Cardiac muscle cell (in vitro differentiated cells and primary cell): ENCODE data around the gene PFAS. TPM values are rescaled to one million over a fixed set of nuclear protein-coding genes. Genes with fewer than 3 reads are reported as not detected.

ENCODE experiments used
- DNase-seq, 2 donors: peaks; one replicate each; pipeline versions ENCODE4 v3.0.0 to v3.0.0-alpha.2; 2010 to 2017; ENCODE audit warnings: low read depth in 1 of 2, low spot score in 1 of 2
- H3K27ac ChIP-seq: fragments of 200-600 bp; sonication (generic); 2 replicates; pipeline ENCODE4 v1.5.1; 2016
- H3K27me3 ChIP-seq: fragments of 200-600 bp; sonication (generic); 2 replicates; pipeline ENCODE4 v1.6.0; 2016; ENCODE audit warnings: control low read depth
- H3K36me3 ChIP-seq: fragments of 200-600 bp; sonication (generic); 2 replicates; pipeline ENCODE4 v1.5.1; 2016; ENCODE audit warnings: control low read depth
- H3K4me1 ChIP-seq: fragments of 200-600 bp; sonication (generic); 2 replicates; pipeline ENCODE4 v1.8.1; 2017; ENCODE audit warnings: low read depth, mild to moderate bottlenecking, mixed run types
- H3K4me3 ChIP-seq: fragments of 200-600 bp; sonication (generic); 2 replicates; pipeline ENCODE4 v1.5.1; 2016; ENCODE audit warnings: mild to moderate bottlenecking
- H3K9me3 ChIP-seq: fragments of 200-600 bp; sonication (generic); 2 replicates; pipeline ENCODE4 v1.5.1; 2017; ENCODE audit warnings: low read depth, mild to moderate bottlenecking, control low read depth
- polyA plus RNA-seq: library from polyadenylated mRNA; unstranded; fragments of >200 nt; fragmentation: Nextera tagmentation; extraction: Ambion mirVana; gene quantifications from 2 replicates; pipeline ENCODE4 v1.2.1, GENCODE V29; 2016
- total RNA-seq: library from RNA; depleted of rRNA; stranded (reverse); fragments of >200 nt; gene quantifications from 2 replicates; pipeline ENCODE4 v1.2.3, GENCODE V29; 2016
- TF ChIP-seq, protein P1 (sequence below): IDR thresholded peaks from 2 replicates; pipeline ENCODE4 v1.5.1; 2012; ENCODE audit warnings: low read depth, mild to moderate bottlenecking, low read length

The PFAS gene, protein sequence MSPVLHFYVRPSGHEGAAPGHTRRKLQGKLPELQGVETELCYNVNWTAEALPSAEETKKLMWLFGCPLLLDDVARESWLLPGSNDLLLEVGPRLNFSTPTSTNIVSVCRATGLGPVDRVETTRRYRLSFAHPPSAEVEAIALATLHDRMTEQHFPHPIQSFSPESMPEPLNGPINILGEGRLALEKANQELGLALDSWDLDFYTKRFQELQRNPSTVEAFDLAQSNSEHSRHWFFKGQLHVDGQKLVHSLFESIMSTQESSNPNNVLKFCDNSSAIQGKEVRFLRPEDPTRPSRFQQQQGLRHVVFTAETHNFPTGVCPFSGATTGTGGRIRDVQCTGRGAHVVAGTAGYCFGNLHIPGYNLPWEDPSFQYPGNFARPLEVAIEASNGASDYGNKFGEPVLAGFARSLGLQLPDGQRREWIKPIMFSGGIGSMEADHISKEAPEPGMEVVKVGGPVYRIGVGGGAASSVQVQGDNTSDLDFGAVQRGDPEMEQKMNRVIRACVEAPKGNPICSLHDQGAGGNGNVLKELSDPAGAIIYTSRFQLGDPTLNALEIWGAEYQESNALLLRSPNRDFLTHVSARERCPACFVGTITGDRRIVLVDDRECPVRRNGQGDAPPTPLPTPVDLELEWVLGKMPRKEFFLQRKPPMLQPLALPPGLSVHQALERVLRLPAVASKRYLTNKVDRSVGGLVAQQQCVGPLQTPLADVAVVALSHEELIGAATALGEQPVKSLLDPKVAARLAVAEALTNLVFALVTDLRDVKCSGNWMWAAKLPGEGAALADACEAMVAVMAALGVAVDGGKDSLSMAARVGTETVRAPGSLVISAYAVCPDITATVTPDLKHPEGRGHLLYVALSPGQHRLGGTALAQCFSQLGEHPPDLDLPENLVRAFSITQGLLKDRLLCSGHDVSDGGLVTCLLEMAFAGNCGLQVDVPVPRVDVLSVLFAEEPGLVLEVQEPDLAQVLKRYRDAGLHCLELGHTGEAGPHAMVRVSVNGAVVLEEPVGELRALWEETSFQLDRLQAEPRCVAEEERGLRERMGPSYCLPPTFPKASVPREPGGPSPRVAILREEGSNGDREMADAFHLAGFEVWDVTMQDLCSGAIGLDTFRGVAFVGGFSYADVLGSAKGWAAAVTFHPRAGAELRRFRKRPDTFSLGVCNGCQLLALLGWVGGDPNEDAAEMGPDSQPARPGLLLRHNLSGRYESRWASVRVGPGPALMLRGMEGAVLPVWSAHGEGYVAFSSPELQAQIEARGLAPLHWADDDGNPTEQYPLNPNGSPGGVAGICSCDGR (N-terminal part only)
- total RNA-seq (49.9 and 62.5 TPM in 2 replicates), polyA plus RNA-seq (48.2 and 62.0 TPM in 2 replicates)

DNA sequence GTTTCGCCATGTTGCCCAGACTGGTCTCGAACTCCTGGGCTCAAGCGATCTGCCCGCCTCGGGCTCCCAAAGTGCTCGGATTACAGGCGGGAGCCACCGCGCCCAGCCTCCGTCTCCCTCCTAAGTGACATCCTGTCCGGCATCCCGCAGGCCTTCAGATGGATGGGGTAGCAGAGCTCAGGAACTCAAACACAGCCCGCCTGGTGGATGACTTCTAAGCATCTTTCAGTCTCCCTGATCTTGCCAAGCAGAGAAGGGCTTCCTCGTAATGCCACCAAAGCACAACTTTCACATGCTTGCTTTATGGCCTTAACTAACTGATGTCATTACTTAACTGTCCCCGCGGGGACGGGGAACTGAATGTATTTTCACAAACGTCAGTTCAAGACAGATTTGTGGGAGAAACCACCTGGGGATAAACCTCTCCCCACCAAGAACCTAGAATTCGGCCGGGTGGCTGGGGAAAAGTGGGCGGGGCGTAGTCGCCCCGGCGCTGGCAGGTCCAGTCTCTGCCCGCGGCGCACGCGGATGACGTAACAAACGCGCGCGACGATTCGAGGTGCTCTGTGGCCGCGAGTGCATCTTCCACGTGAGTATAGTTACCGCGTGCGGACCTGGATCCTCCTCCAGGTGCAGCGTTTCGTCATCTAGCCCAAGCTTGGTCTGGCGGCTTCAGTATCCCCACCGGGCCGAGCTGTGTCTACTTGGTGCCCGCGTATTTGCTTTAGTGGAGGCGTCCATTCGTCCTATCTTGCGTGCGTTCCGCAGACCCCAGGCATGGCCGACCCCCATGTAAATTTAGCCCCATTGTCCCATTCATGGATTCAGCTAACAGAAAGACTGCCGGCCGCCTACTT, at the start of gene PFAS:
PFAS (plus strand) TSS at position 539 of the 857 bp plus-strand sequence. CDS start 4,649 bp downstream, outside the sequence.
- TF ChIP-seq, protein P1, sequence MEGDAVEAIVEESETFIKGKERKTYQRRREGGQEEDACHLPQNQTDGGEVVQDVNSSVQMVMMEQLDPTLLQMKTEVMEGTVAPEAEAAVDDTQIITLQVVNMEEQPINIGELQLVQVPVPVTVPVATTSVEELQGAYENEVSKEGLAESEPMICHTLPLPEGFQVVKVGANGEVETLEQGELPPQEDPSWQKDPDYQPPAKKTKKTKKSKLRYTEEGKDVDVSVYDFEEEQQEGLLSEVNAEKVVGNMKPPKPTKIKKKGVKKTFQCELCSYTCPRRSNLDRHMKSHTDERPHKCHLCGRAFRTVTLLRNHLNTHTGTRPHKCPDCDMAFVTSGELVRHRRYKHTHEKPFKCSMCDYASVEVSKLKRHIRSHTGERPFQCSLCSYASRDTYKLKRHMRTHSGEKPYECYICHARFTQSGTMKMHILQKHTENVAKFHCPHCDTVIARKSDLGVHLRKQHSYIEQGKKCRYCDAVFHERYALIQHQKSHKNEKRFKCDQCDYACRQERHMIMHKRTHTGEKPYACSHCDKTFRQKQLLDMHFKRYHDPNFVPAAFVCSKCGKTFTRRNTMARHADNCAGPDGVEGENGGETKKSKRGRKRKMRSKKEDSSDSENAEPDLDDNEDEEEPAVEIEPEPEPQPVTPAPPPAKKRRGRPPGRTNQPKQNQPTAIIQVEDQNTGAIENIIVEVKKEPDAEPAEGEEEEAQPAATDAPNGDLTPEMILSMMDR: no peak
- DNase-seq: peak; percentile 95 to 96
- no peaks in the 10 kb centered on the region for H3K36me3 ChIP-seq
- H3K27me3 ChIP-seq: no peaks in the 10 kb centered on the region
- peak within 1 kb of the TSS; percentile 86 for H3K27ac ChIP-seq
- no peaks in the 10 kb centered on the region for H3K9me3 ChIP-seq
- peaks cover 7% of the 10 kb centered on the region for H3K4me1 ChIP-seq
- H3K4me3 ChIP-seq: peak within 1 kb of the TSS; percentile 78

DNA sequence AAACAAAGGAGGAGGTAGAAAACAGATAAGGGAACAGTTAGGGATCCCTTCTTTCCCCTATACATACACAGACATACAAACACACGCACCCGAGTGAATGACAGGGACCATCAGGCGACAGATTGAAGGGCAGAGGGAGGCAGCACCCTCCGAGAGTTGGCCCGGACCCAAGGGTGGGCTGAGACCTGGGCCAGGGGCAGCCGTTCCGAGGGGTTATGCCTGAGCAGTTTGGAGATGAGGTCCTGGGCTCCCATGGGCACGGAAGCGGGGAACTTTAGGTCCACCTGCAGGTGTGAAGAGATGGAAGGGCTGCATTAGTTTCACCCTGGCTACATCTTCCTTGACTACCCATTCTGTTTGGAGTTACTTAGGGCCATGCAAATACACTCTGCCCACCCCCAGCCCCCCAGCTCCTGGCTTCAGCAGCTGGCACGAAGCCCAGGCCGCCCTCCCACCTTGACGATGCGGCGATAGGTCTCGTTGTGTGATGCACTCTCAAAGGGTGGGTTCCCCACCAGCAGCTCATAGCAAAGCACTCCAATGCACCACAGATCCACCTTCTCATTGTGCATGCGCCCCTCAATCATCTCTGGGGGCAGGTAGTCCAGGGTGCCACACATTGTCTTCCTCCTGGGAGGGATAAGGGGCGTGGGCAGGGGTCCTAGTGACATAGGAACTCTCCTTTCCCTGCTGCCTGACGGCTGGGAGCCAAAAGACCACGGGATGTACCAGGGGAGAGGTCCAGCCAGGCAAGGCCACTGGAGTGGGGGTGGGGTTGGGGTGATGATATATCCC, 44.1 kb upstream of the PFAS start:
- TF ChIP-seq, protein P1: no peak

DNA sequence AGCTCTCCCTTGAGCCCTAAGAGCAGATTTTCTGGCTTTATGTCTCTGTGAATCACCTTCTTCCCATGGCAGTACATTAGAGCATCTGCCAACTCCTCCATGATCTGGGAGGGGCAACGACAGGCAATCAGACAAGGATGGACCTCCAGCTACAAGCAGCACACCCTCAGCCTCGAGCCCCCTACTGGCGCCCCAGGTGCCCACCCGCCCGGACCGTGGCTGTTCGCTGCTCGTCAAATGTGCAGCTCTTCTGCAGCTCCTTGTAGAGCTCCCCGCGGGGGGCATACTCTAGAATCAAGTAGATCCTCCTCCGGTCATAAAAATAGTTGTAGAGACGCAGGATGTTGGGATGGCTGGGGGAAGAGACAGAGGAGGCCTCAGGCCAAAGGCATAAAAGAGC, 42.6 kb upstream of the PFAS start:
- TF ChIP-seq, protein P1: no peak
- peaks cover 6% of the 10 kb centered on the region for H3K36me3 ChIP-seq
- no peak overlapping the region for H3K4me3 ChIP-seq
- DNase-seq: no peak
- peaks cover 5% of the 10 kb centered on the region for H3K4me1 ChIP-seq
- no peak overlapping the region for H3K27ac ChIP-seq
- H3K27me3 ChIP-seq: no peaks in the 10 kb centered on the region
- no peaks in the 10 kb centered on the region for H3K9me3 ChIP-seq

More for the DNA sequence above, 44.1 kb upstream of the PFAS start:
- H3K27ac ChIP-seq: no peak overlapping the region
- DNase-seq: no peak
- no peaks in the 10 kb centered on the region for H3K27me3 ChIP-seq
- peaks cover 5% of the 10 kb centered on the region for H3K4me1 ChIP-seq
- no peak overlapping the region for H3K4me3 ChIP-seq
- no peaks in the 10 kb centered on the region for H3K9me3 ChIP-seq
- H3K36me3 ChIP-seq: peaks cover 6% of the 10 kb centered on the region

DNA sequence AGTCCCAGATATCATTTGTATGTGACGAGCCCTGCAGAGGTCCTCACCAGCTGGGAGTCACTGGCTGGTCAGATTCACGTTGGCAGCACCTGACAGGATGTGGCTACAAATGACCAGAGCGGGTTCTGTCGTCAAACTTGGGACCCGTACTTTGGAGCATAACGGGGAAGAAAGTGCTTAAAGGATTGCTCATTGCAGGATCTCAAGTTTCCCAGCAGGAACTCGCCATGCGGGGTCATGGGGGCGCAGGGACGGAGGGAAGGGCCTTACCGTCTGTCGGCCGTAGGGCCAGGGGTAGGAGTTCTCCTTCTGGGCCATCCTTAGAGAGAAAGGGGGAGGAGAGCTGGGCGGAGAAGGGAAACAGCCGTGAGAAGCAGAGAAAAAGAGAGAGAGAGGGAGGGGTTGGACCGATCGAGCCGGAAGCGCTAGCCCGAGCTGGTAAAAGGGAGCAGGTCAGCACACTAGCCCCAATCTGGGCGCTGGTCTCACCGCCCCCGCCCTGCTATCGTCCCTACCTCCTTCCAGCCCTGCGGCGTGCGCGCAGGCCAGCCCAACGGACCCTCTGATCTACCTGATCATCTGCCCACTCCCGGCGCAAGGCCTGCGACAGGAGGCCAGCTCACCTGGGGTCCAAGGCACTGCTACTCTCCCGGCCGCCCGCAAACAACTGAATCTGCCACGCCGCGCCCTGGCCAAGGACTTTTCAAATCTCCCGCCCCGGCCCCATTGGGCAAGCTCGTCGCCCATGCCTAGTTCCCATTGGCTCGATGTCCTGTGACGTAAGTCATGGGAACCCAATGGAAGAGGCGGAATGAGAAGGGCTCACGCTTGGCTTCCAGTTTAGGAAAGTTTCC, 39.0 kb upstream of the PFAS start, which contains the start of gene AURKB:
AURKB (minus strand) TSS at position 669 of the 854 bp plus-strand sequence; CDS start at position 318, 351 bp downstream.
- H3K27ac ChIP-seq: peak within 1 kb of the TSS; percentile 77
- no peaks in the 10 kb centered on the region for H3K9me3 ChIP-seq
- H3K4me1 ChIP-seq: peaks cover 5% of the 10 kb centered on the region
- TF ChIP-seq, protein P1: no peak
- H3K27me3 ChIP-seq: no peaks in the 10 kb centered on the region
- H3K36me3 ChIP-seq: peaks cover 5% of the 10 kb centered on the region
- peak within 1 kb of the TSS; percentile 67 for H3K4me3 ChIP-seq
- DNase-seq: peak; percentile 96 to 97
